T-helper 2 cell (primary cell): ENCODE measurements around the gene HOXB7.

Source experiments
- DNase-seq, 5 experiments: peaks; one replicate each; pipeline versions ENCODE4 v3.0.0 to v3.0.0-alpha.2; 2012 to 2022

Gene HOXB7

DNA sequence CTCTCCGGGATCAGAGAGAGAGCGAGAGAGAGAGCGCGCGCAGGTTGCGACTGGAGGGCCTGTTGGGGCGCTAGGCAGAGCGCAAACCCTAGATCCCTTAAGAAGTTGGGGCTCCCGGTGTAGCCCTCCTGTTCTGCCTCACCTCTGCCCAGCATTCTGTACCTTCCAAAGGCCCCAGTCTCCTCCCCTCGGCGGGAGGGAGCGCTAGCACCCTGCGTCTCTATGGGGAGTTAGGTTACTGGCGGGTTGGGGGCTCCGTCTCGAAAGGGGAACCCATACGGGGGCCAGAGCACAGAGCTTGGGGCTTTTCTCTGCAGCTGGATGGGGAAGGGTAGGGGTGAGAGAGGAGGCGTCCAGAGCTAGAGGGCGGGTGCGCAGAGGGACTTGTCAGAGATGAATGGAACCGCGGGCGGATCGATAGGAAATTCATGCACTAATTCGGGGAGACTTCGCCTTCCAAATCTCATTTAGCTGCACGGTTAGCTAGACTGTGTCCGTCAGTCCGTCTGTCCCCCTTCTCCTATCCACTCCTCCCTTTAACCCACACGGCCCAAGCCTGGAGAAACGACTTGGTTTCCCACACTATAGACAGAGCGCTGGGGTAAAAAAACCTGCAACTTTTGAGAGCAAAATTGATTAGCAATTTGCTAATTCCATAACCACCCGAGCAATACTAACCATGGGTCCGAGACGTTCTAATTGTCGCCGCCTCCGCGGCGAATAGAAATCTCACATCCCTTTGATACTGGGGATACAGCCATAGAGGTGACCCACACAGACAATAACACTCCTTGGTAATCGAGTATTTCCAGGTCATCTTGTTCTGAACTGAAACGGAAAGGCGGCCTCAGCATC is 32.0 kb downstream of the HOXB7 start:
- DNase-seq = peak in 1 of 5 experiments; percentile 16

DNA sequence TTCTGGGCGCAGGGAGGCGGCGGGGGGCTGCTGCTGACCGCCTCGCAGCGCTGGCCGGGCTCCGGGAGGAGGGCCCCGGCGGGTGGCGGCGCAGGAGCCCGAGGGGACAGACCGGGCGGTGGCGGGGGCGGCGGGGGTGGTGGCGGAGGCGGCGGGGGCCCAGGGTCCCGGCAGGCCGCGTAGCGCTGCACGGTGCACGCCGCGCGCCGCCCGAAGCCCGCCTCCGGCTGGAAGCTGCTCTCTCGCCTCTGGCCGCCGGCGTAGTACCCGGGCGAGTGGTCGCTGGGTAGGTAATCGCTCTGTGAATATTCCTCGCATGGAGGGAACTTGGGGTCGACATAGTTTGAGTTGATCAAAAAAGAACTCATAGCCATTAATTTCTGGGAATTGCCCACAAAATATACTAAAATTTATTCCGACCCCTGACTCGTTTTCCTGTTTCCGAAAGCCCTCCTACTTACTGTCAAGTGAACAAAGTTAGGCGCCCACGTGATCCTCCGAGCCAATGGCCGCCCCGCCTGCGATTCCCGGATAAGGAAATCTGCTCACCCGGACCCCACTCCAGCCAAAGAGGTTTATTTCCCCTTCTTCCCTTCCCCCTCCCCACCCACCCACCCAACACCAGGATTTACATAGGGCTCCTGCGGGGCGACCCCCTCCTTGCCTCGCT is 32.7 kb downstream of the HOXB7 start, which contains the start of gene HOXB4:
HOXB4 (minus strand) TSS at position 405 of the 670 bp plus-strand sequence; CDS start at position 374, 31 bp downstream.
- DNase-seq = peak; percentile 48 to 75 (median 64)

DNA sequence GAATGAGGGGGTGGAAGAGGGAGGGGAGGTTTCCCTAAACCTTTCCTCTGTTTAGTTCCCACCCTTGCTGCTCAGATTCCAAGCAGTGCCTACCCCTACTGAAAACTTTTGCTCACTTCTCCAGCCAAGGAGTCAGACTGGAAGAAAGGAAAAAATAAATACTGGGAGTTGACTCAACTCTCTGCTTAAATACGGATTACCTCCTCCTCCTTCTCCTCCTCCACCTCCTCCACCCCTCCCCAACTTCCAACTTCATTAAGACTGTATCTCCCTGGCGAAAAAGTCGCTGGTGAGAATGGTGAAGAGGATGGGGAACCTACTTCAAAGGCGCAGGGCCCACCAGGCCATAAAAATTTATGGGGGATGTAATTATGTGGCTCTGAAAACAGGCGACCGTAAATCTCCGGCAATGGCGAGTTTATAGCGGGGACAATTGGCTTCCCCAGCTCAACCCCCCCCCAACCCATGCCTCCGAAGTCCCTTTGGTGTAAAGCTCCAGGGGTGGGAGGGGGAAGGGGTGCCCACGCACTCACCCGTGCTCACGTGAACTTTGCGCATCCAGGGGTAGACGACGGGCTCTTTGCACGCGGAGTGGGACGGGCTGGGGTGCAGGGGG is 33.4 kb downstream of the HOXB7 start:
- DNase-seq = peak in 1 of 5 experiments; percentile 41

DNA sequence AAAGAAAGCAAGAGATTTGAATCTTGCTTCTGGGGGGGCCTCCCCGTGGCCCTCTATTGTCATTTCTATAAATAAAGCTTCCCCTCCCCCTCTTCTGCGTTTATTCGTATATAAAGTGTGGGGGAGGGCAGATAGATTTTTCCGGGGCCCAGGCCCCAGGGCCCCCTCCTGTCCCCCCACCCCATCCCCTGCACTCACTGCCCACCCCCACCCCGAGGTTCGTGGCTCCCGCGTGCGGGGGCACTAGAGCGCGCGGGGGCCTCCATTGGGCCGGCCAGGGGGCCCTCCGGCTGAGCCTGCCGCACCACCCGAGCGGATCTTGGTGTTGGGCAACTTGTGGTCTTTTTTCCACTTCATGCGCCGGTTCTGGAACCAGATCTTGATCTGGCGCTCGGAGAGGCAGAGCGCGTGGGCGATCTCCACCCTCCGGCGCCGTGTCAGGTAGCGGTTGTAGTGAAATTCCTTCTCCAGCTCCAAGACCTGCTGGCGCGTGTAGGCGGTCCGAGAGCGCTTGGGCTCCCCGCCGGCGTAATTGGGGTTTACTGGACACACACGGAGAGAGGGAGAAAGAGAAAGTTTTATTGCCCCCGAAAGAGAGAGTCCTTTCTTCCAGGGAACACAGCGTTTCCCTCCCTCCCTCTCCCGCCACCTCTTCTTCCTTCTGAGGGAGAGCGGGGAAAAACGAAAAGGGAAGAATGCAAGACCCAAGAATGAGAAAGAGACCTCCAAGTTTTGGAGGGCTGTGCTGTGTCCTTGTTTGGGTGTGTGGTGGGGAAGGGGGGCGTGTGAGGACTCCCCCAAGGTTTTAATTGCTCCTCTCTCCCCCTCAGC is 34.1 kb downstream of the HOXB7 start:
- no peak for DNase-seq

DNA sequence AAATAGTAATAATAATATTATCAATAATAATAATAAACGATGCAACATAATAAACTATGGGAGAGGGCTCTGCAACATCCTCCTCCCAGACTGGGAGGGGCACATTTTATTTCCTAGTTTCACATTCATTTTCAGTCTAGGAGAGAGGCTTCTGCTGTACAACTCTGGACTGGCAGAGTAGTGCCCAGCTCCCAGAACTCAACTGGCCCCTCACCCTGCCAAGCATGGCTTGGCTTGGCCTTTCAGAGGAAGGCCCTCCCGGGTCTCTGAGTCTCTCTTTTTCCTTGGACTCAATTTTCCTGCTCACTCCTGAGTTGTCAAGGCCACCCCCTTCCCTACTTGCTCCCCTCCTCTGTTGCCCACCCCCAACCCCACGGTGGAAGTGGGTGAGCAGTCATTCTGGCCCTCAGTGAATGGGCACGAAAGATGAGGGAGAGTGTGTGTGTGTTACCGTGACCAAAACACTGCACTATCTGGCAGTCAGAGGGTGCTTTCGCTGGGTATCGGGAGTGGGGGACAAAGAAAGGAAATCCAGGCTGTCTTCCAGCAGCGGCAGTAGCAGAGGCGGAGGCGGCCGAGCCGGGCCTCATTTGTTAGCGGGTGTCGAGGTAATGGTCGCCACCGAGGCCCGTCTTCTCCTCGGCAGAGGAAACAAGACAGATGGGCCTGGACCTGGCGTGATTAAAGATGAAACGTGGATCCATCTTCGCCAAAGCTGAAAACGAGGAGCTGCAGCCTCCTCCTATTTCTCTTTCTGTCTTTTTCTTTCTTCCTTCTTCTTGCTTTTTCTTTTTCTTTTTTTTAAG is 34.9 kb downstream of the HOXB7 start:
- no peak for DNase-seq

DNA sequence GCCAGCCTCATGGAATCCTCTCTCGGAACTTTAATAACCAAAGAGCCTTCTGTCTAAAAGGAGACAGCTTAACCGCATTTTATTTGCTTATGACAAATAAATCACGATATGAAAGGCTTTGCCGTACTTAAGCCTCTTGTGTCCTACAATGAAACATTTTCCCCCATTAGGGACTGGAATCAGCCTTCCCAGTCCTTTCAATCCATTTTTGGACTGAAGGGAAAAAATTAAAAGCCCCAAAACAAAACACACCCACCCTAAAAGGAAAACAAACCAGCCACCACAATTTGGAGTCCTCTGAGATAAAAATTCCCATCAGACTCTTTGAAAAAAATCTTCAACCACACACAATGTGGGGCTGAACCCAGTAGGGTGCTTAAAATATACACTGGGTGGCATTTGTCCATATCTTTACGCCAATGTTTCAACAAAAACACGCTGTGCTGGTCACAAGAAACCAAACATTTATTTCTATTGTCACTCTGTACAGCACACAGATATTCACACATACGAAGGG is 35.7 kb downstream of the HOXB7 start:
- no peak for DNase-seq

DNA sequence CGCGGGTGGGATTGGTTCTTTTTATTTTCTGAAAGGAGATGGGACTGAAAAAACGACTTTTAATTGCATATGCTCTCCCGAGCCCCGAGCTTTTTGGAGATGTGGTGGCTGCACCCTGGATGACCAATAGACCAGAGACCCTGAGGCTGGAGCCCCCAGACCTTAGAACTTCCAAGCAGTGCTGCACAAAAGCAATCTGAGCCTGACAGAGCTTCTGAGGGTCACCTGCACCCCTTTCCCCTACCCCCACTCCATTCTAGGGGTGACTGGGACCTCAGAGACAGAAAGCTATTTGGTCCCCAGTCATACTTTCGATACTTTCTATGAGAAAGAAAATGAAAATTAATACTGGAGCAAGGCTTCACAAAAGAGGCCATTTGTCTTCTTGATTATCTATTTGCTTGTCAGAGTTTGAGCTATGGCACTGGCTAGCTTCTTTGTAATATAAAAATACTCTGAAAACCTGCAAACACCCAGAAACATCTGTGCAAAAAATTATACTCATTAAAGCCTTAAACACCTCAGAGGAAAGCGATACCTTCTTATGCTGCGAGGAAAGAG is 36.2 kb downstream of the HOXB7 start:
- DNase-seq = no peak

DNA sequence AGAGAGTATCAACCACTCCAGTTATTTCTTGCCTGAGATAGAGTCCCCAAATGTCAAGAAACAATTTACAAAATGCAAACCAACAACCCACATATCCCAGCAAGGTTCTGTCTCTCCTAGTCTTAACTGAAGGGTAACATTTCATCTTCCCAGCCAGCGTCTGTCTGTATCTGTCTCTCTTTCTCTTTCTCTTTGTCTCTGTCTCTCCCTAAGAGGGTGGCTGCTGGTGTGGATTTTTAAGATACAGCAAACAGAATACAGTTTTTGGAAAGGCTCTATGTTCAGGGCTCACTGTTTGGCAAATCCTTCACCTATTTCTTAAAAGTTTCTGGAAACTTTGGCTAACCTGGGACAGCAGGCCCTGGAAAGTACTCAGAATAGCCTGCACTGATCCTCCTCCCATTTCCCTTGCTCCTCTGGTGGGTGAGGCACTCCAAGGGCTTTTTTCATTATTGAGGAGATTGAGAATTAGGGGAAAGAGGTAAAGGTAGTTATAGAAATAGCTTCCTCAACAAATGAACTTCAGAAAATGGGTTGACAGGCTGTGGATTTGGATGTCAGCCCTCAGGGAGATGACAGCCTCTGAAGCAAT is 38.9 kb downstream of the HOXB7 start:
- DNase-seq = no peak

DNA sequence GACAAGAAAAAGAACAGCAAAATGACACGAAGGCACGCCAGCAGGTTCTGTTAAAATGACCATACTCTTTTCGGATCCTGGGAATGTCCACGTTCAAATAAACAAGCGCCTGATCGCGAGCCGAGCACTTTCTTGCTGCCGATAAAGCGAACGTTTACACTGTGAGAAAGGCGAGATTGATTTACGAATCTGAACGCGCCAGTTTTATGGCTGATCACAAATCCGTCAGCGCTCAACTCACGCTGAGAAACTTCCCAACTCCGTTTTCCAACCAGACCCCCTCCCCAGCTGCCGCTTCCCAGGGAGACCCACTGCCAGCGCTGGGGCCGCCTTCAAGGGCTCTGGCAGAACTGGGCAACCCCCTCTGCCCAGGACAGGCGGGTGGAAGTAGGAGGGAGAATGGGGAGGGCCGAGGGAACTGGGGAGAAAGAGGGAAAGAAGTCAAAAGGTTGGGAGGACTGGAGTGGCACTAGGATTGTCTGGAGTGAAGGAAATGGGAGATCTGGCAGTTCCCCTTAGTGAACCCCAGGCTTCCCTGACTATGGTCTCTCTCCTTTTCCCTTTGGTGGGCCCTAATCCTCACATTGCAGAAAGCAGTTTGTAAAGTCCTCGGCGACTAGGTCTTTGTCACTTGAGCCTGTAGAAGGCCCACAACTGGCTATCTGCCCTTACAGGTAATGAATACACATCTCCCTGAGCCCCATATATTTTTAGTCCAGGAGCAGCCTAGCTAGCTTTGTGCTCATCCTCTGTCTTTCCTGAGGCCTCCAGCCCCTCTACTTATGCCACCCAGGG is 39.6 kb downstream of the HOXB7 start:
- no peak for DNase-seq

DNA sequence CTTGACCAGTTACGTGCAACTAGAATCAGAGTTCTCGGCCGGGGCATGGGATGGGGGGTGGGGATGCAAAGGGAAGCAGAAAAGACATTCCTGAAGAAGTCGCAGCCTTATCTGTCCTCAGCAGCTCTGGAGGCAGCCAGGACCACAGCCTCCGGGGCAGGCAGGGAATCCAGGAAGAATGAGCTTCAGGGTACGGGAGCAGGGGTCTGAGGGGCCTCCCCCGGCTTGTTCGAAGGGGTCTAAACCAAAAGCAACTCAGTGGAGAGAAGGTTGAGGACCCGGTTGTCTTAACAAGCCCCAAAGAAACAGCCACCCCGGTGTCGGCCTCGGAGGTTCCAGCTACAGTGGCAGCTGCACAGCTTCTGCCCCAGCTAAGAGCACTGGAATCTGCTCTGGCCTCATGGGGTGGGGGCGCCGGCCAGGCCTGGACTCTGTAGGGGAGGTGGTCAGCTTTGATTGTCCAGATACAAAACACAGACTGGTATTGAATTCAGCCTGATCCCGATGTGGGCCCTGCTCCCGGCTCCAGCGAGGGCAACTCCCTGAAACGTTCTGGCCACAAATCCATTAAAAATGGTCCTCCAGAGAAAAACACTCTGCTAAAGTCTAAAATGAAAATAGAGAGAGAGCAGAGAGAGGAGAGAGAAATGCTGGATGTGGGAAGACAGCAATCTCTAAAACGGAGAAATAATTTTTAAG is 40.3 kb downstream of the HOXB7 start:
- DNase-seq = no peak

DNA sequence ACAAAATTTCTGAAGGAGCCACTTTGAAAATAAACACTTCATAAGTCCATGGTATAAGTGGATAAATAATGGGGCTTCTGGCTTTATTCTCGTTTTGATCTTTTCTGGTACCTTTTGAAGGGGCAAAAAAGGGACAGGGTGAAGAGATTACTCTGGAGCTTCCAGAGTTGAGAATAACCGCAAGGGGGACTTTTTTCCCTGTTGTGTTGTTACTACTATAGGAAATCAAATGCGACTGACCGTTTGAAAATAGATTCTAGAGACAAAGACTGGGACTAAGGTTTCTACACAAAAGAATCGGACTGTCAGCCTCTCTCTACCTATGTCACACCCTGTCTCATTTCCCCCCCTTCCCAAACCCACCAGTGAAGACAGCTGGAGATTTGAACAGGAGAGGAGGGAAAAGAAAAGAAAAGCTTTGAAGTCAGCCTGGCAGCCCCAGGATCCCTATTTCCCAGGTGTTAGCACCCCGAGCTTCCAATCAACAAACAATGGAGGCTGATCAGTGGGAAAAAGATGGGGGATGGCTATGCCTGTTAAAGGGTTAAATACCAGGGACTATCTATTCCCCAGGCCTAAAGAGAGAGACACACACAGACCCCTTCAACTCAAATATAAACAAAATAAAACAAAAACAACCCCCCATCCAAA is 41.0 kb downstream of the HOXB7 start:
- no peak for DNase-seq

DNA sequence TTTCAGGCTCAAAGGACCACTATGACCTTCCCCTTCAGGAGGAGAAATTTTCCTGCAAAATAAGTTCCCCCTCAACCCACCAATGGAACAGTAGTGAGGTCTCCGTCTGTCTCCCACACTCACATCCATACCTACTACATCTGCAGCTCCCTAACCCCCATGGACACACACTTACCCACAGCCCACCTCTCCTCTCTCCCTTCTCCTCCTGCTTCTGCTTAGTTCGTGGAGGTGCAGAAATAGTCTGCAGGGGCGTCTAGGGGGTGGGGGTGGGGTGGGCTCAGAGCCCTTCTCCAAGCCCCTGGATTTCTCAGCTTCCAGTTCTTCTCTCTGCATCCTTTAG is 41.6 kb downstream of the HOXB7 start:
- no peak for DNase-seq

DNA sequence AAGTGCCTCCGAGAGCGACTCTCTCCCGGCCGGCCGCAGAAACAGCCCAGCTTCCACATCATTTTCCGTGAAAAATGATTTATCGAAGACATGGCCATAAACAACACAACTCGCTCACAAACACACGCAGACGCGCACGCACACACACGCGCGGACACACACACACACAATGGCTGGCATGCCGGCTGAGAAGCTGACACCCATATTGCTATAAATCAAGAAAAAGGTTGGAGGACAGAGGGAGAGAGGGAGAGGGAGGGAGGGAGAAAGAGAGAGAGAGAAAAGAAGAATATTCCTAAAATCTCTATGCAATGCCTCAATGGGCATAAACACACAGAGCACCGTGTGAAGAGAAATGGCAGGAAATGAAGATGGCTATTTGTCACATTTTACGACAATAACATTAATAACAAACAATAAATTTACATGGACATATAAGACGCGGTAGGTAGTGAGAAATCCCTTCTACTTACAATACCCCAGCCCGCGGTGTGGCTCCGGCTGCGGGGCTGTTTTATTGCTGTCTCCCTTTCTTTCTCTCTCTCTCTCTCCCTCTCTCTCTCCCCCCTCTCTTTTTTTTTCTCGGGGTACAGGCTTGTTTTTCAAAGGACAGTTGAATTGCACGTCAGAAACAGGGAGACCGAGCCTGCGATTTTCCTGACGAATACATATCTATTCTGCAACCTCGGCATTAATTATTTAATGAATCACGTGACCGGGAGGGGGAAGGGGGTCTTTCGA is 42.1 kb downstream of the HOXB7 start:
- no peak for DNase-seq

DNA sequence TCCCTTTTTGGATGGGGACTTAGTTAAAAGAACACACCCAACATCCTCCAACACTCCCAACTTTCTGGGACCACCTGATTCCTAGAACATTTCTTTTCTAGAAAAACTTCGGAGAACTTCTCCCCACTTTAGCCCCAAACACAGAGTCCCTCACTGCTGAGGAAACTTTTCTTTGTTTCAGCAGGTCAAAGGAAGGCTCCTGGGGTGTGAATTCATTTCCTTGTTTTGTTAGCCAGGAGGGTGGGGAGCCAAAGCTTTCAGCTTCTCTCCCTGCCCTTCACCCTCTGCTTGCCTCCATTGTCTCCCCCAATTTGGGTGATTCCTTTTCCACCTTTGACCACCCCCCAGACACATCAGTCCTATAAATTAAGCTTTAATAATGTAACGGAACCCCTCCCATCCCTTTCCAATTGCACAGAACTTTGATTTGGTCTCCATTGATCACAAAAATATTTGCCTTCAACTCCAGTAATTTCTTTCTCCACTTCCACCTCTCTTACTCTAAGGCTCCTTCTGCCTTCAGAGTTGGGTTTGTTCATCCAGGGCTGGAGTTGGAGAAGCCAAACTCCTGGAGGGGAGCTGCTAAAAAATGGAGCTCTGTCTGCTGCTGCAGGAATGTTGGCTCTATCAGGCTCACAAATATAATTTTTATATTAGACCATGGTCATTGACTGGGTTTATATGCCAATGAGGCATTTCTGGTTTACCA is 43.0 kb downstream of the HOXB7 start:
- DNase-seq = no peak

DNA sequence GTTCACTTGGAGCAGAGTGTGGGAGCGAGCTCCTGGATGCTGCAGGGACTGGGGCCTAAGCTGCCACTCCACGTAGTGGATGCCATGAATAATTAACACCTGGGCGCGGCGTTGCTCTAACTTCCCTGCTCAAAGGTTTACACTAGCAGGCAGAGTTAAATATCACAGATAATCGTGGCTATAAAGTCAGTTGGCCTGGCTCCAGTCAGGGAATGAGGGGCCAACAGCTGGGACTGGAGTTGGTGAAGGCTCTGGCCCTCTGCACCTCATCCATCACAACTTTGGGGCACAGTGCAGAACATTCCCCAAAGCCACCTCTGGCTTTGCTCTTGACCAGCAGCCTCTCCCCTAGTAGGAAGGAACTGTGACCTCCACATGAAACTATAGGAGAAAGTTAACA is 43.6 kb downstream of the HOXB7 start:
- DNase-seq = no peak

DNA sequence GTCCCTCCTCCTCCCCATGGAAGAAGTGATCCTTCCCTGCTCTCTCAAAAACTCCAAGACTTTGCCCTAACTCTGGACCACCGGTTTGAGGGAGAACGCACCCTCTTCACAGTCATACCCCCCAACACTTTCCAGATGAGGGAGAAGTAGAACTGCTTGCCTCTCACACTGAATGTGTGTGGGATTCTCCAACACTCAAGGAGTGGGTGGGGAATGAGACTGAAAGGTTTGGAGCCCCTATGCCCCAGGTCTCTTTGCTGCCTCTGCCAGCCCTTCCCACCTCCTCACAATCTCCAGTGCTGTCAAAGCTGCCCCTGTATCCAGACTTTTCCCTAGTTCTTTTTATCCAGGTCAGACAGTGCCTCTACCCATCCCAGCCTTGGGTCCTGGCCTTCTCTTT is 44.1 kb downstream of the HOXB7 start:
- DNase-seq = no peak

DNA sequence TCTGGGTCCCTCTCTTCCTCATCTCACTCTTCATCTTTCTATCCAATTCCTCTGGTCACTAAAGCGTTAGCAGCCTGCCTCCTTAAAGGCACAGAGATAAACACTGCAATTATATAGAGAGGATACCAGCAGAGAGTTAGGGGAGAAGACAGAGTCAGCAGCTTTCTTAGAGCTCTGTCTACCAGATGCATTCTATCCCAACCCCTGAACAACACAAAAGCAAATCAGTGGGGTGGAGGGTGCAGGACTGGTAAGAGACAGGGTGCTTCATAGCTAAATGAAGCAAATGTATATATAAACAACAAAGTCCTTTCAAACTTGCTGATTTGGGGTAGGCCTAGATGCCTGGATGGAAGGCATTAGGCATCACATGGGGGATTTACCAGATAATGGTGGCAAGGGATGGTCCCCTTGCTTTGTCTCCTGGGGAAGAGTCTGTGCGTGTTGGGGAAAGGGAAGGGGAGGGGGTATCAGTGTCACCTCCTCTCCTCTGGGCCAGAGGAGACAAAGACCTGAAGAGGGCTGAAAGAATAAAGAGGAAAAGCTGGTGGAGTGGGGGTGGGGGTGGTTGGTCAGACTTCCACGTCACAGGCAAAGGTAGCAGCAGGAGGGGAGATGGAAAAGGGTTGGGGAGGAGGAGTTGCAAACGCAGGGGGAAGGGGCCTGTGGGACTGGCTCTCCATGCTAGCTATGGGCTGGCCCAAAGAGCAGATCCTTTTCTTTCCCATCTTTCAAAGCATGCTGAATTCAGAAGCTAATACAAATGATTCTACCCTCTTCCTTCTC is 44.7 kb downstream of the HOXB7 start:
- no peak for DNase-seq
